ENCODE measurements around the gene CCDC134.

- no peak for TF ChIP-seq POLR2A (IDR thresholded peaks at IDR 0.05)
- TF ChIP-seq CTCF (IDR thresholded peaks at IDR 0.05) = no peak
- TF ChIP-seq POLR2AphosphoS5 (IDR thresholded peaks at IDR 0.05) = no peak
- no peak for TF ChIP-seq EP300 (IDR thresholded peaks at IDR 0.05)
These were observed 15.2 kb downstream of the CCDC134 start for GRCh38 chr22:41815716-41816115.
